Measurements from ENCODE around the gene TIGAR.

DNA sequence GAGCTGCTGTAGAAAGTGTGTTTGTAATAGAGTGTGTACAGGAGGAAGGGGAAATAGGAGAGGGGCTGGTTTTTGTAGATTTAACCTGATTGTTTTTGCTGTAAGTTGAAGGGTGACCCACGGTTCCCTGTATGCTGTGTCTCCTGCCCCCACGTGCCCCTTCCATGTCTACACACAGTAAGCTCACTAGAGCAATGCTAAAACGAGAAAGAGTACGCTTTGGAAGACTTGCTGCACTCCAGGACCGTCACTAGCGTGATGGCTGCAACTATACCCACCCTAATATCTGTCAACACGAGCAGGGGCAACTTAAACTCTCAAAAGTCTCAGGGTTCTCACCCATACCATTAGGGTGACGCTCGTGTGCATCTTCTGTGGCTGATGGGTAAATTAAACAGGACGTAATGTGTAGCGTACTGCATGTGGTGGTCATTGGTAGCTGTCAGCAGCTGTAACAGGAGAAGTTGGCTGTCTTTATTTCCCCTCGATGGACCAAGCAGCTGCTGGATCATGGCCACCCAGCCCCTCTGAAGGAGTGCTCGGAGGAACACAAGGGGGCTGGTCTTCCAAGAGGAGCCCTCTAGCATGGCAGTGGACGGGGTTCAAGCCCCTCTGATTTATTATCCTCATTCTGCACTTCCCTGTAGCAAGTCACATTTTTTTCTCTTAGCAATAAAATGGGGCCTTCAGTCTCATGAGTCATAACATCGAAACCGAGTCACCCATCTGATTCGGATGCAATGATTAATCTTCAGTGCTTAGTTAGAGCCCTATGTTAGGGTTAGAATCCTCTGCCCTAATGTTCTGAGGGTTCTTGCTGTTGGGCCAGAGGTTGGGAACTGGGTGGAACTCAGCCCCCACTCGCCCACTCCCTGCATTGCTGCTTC, 33.4 kb upstream of the TIGAR start:
- TF ChIP-seq EZH2phosphoT487 (IDR thresholded peaks at IDR 0.05; ENCODE audit: insufficient read depth, low read depth) (no peak), EZH2 (IDR thresholded peaks at IDR 0.05; ENCODE audit: insufficient read depth, poor library complexity, severe bottlenecking) (no peak)
